ENCODE measurements around the gene ZNF438. TPM values are rescaled to one million over a fixed set of nuclear protein-coding genes. Genes with fewer than 3 reads are reported as not detected.

The ZNF438 gene
- total and polyA plus RNA-seq, 2 of the 4 experiments (the other 2 are of a cell fraction): 1.8 to 2.9 TPM

DNA sequence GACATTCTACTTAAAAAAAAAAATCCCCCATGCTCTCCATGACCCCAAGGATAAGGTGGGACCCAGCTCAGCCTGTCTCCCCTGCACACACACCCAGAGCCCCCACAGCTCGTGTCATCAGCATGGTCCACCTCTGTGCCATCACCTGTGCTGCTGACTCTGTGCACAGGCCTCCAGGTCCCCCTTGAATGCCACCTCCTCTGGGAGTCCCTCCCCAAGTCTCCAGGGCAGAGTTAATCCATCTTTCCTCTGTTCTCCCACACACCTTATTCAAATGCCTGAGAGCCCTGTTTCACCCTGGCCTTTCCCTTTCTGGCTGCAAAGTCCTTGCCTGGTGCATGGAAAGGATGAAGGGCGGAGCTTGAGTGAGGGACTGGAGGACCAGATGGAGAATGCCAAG is 208.0 kb downstream of the ZNF438 start:
- intact Hi-C loops (cut with micrococcal nuclease): no loop called here
- in situ Hi-C loops (cut with MboI; ENCODE audit: low sequenced_read_pairs): no loop called here
- BruUV-seq (replicated peaks): no TSS peak

More for the DNA sequence above, 208.0 kb downstream of the ZNF438 start:
- no peak overlapping the region for H3K18ac ChIP-seq (ENCODE audit: low read depth, low read length)
- no peak overlapping the region for H3K23ac ChIP-seq (ENCODE audit: low read depth, low read length)
- no peak overlapping the region for H2BK20ac ChIP-seq (ENCODE audit: low read depth, low read length)
- H3K9me1 ChIP-seq (ENCODE audit: insufficient read depth, low read length): peaks cover 13% of the 10 kb centered on the region
- H4K91ac ChIP-seq (ENCODE audit: insufficient read depth, low read depth, low read length): no peak overlapping the region
- WGBS, 2 experiments (ENCODE audit: extremely low coverage in 2 of 2, insufficient read length in 1 of 2): no CpG with 5 or more reads among the region's 2 CpGs
- no peak overlapping the region for H3K9ac ChIP-seq (ENCODE audit: low read depth, low read length)
- no peak overlapping the region for H2AFZ ChIP-seq (replicated peaks; ENCODE audit: low read length, poor library complexity)
- no peak overlapping the region; the same call in 2 of the 3 replicates for H2BK15ac ChIP-seq (ENCODE audit: low read depth, low read length)
- DNase-seq (no peak), ATAC-seq (ENCODE audit: low read depth) (no peak)
- H3K79me1 ChIP-seq (ENCODE audit: low read depth in 1 of 2, low read length in 2 of 2): peaks cover 0 to 5% of the 10 kb centered on the region in 2 experiments; a peak in 2 of 4 replicates
- H2AK5ac ChIP-seq (ENCODE audit: low read depth, low read length): no peak overlapping the region
- H2AK9ac ChIP-seq (replicated peaks; ENCODE audit: low read depth, low read length, poor library complexity): no peak overlapping the region
- H3K4ac ChIP-seq (ENCODE audit: low read depth, low read length): peak overlapping the region; percentile 24; the same call in 1 of the 2 replicates
- H3K27ac ChIP-seq (ENCODE audit: insufficient read depth, low read length): no peak overlapping the region
- POLR2A ChIA-PET (ENCODE audit: unreplicated experiment): interaction anchor here (0.5 kb wide), 1 partner anchor 328 kb away, joined by 3 read pairs; no protein-coding TSS in a partner anchor
- peaks cover 28% of the 10 kb centered on the region for H3K4me1 ChIP-seq (ENCODE audit: control insufficient read depth, insufficient read depth, low read length)
- H2BK5ac ChIP-seq (ENCODE audit: low read depth, low read length, poor library complexity, severe bottlenecking): no peak overlapping the region
- dilution Hi-C loops (cut with HindIII; ENCODE audit: low sequenced_read_pairs, unreplicated experiment): no loop called here
- H3K9me3 ChIP-seq (ENCODE audit: control insufficient read depth, insufficient read depth, low read length): no peaks in the 10 kb centered on the region
- H3K4me2 ChIP-seq (ENCODE audit: low read depth, low read length): no peak overlapping the region
- H3K27me3 ChIP-seq (ENCODE audit: control insufficient read depth, insufficient read depth, low read length): no peaks in the 10 kb centered on the region
- H4K20me1 ChIP-seq (ENCODE audit: insufficient read depth, low read length): no peaks in the 10 kb centered on the region
- H3K4me3 ChIP-seq (ENCODE audit: insufficient read depth, low read depth, low read length): no peak overlapping the region
- H3K56ac ChIP-seq (ENCODE audit: extremely low read depth, insufficient read depth, low read length): no peak overlapping the region
- peak overlapping the region; percentile 16; the same call in 1 of the 2 replicates for H2BK120ac ChIP-seq (ENCODE audit: low read depth, low read length)
- CTCF ChIA-PET: interaction anchor here (1.2 kb wide), 1 partner anchor 71 kb away, joined by 3 read pairs; no protein-coding TSS in a partner anchor
- no peaks in the 10 kb centered on the region for H3K36me3 ChIP-seq (ENCODE audit: control insufficient read depth, insufficient read depth, low read length)
- no peak overlapping the region for H4K5ac ChIP-seq (ENCODE audit: low read depth, low read length)
- TF ChIP-seq, protein P1, sequence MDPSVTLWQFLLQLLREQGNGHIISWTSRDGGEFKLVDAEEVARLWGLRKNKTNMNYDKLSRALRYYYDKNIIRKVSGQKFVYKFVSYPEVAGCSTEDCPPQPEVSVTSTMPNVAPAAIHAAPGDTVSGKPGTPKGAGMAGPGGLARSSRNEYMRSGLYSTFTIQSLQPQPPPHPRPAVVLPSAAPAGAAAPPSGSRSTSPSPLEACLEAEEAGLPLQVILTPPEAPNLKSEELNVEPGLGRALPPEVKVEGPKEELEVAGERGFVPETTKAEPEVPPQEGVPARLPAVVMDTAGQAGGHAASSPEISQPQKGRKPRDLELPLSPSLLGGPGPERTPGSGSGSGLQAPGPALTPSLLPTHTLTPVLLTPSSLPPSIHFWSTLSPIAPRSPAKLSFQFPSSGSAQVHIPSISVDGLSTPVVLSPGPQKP (IDR thresholded peaks at IDR 0.05; ENCODE audit: borderline replicate concordance, low read depth, low read length): no peak
- TF ChIP-seq FOS (IDR thresholded peaks at IDR 0.05; ENCODE audit: low read depth, low read length) (no peak), CHD1 (IDR thresholded peaks at IDR 0.05; ENCODE audit: low read depth, low read length) (no peak), BHLHE40 (IDR thresholded peaks at IDR 0.05; ENCODE audit: low read depth, low read length) (no peak), POLR2A (IDR thresholded peaks at IDR 0.05; ENCODE audit: low read depth, low read length) (no peak), RCOR1 (IDR thresholded peaks at IDR 0.05; ENCODE audit: insufficient replicate concordance, low read length) (no peak), CEBPB (IDR thresholded peaks at IDR 0.05; ENCODE audit: low read depth, low read length) (no peak), SMC3 (IDR thresholded peaks at IDR 0.05; ENCODE audit: low read depth, low read length) (no peak), MAZ (IDR thresholded peaks at IDR 0.05; ENCODE audit: borderline replicate concordance, low read depth, low read length) (no peak), MAFK (IDR thresholded peaks at IDR 0.05; ENCODE audit: low read depth, low read length) (no peak), MXI1 (IDR thresholded peaks at IDR 0.05; ENCODE audit: borderline replicate concordance, low read depth, low read length) (no peak), RFX5 (IDR thresholded peaks at IDR 0.05; ENCODE audit: low read depth, low read length) (no peak)
- TF ChIP-seq, protein P2, sequence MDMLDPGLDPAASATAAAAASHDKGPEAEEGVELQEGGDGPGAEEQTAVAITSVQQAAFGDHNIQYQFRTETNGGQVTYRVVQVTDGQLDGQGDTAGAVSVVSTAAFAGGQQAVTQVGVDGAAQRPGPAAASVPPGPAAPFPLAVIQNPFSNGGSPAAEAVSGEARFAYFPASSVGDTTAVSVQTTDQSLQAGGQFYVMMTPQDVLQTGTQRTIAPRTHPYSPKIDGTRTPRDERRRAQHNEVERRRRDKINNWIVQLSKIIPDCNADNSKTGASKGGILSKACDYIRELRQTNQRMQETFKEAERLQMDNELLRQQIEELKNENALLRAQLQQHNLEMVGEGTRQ (IDR thresholded peaks at IDR 0.05; ENCODE audit: low read depth, low read length): no peak
- H4K8ac ChIP-seq (ENCODE audit: low read depth in 2 of 2, low read length in 2 of 2): no peak overlapping the region
- no peak overlapping the region; the same call in 1 of the 2 replicates for H3K14ac ChIP-seq (replicated peaks; ENCODE audit: low read depth, low read length)
